SU-DHL-6 (cell line): ENCODE measurements around the gene WDR5B.

Experiments used
- H2AFZ ChIP-seq: fragments of 200-600 bp; sonication (generic); 2 replicates; pipeline ENCODE4 v1.6.1; 2014; ENCODE audit warnings: low read depth, mild to moderate bottlenecking, moderate library complexity, mixed read lengths, antibody characterized with exemption, low read length; ENCODE audit not compliant: severe bottlenecking
- H3F3A ChIP-seq: fragments of 200-600 bp; shearing (Covaris generic); 2 replicates; pipeline ENCODE4 v1.6.0; 2016; ENCODE audit warnings: antibody characterized with exemption, mild to moderate bottlenecking; ENCODE audit not compliant: insufficient read depth
- H3K27ac ChIP-seq: fragments of 200-600 bp; sonication (generic); 2 replicates; pipeline ENCODE4 v1.5.1; 2016; ENCODE audit warnings: low read depth, mild to moderate bottlenecking, low read length, moderate library complexity, mixed read lengths
- H3K27me3 ChIP-seq: fragments of 200-600 bp; sonication (generic), shearing (Covaris generic); 2 replicates; pipeline ENCODE4 v1.6.0; 2014; ENCODE audit warnings: mild to moderate bottlenecking, low read length
- H3K36me3 ChIP-seq: fragments of 200-600 bp; sonication (generic); 2 replicates; pipeline ENCODE4 v1.6.1; 2014; ENCODE audit warnings: mild to moderate bottlenecking, low read length, mixed read lengths
- H3K4me2 ChIP-seq: fragments of 300-600, 200-600 bp; shearing (Covaris generic), sonication (generic); 2 replicates; pipeline ENCODE4 v1.6.0; 2014; ENCODE audit warnings: low read length, low read depth, mild to moderate bottlenecking; ENCODE audit not compliant: poor library complexity, severe bottlenecking
- H3K4me3 ChIP-seq: fragments of 200-600 bp; sonication (generic); 2 replicates; pipeline ENCODE4 v1.5.1; 2014; ENCODE audit warnings: antibody characterized with exemption, low read length, mild to moderate bottlenecking, mixed read lengths; ENCODE audit not compliant: insufficient read depth, poor library complexity, severe bottlenecking
- H3K79me2 ChIP-seq: fragments of 200-600 bp; sonication (generic); 2 replicates; pipeline ENCODE4 v1.6.1; 2014; ENCODE audit warnings: mild to moderate bottlenecking, low read length, moderate library complexity; ENCODE audit not compliant: insufficient read depth
- H3K9ac ChIP-seq: fragments of 200-600 bp; sonication (generic); 2 replicates; pipeline ENCODE4 v1.7.0; 2014; ENCODE audit warnings: mild to moderate bottlenecking, low read length
- H3K9me2 ChIP-seq: fragments of 200-600 bp; sonication (generic); replicated peaks from 2 replicates; pipeline ENCODE4 v1.6.1; 2014; ENCODE audit warnings: low read length; ENCODE audit not compliant: insufficient read depth
- H3K9me3 ChIP-seq: fragments of 200-600 bp; sonication (generic); 2 replicates; pipeline ENCODE4 v1.6.1; 2014; ENCODE audit warnings: low read length, mixed read lengths; ENCODE audit not compliant: insufficient read depth
- H4K20me1 ChIP-seq: fragments of 200-600 bp; sonication (generic); 2 replicates; pipeline ENCODE4 v1.6.1; 2014; ENCODE audit warnings: low read depth, mild to moderate bottlenecking, antibody characterized with exemption, low read length, moderate library complexity, mixed read lengths
- CTCF ChIP-seq: fragments of 200-600 bp; sonication (generic); IDR thresholded peaks from one replicate; pipeline ENCODE4 v1.5.1; 2017; ENCODE audit warnings: antibody characterized with exemption, mild to moderate bottlenecking, low read length, moderate library complexity; ENCODE audit not compliant: insufficient read depth, poor library complexity, severe bottlenecking
- EZH2phosphoT487 ChIP-seq: fragments of 200-600 bp; sonication (generic), shearing (Covaris generic); conservative IDR thresholded peaks from 2 replicates; pipeline ENCODE4 v1.6.1; 2018; ENCODE audit warnings: mild to moderate bottlenecking, antibody characterized with exemption, low read length, moderate library complexity, mixed read lengths

WDR5B gene

GRCh38 chr3:122414391-122414790 is 1.5 kb downstream of the WDR5B start:
- no peaks in the 10 kb centered on the region for H3K9me3 ChIP-seq
- no peak overlapping the region for H3K9ac ChIP-seq
- H3K27me3 ChIP-seq, result no peaks in the 10 kb centered on the region
- H3K9me2 ChIP-seq, result no peaks in the 10 kb centered on the region
- peaks cover 14% of the 10 kb centered on the region for H3K79me2 ChIP-seq
- H4K20me1 ChIP-seq, result no peaks in the 10 kb centered on the region
- H2AFZ ChIP-seq, result no peak overlapping the region
- peaks cover 13% of the 10 kb centered on the region for H3F3A ChIP-seq
- peak overlapping the region; percentile 89 for H3K4me2 ChIP-seq
- no peak overlapping the region for H3K27ac ChIP-seq
- H3K36me3 ChIP-seq, result peaks cover 4% of the 10 kb centered on the region; the same call in 1 of the 2 replicates
- TF ChIP-seq CTCF, result no peak
- TF ChIP-seq EZH2phosphoT487, result no peak
- H3K4me3 ChIP-seq, result no peak overlapping the region

- Histone ChIP-seq H3K36me3 (peaks cover 18% of the 10 kb centered on the region; the same call in 1 of the 2 replicates), H3K27me3 (no peaks in the 10 kb centered on the region), H3K27ac (no peak overlapping the region), H3K9ac (no peak overlapping the region), H3K9me2 (no peaks in the 10 kb centered on the region), H3K4me3 (no peak overlapping the region), H3K4me2 (no peak overlapping the region), H3F3A (peaks cover 7% of the 10 kb centered on the region; the same call in 1 of the 2 replicates), H4K20me1 (no peaks in the 10 kb centered on the region), H3K9me3 (no peaks in the 10 kb centered on the region), H3K79me2 (peaks cover 5% of the 10 kb centered on the region; the same call in 1 of the 2 replicates), H2AFZ (no peak overlapping the region)
- TF ChIP-seq CTCF (no peak), EZH2phosphoT487 (no peak)
Observed at GRCh38 chr3:122410639-122411038, 5.2 kb downstream of the WDR5B start.

GRCh38 chr3:122410111-122410510 is 5.8 kb downstream of the WDR5B start:
- H3K9ac ChIP-seq, result no peak overlapping the region
- H4K20me1 ChIP-seq, result no peaks in the 10 kb centered on the region
- no peak overlapping the region for H3K4me3 ChIP-seq
- H2AFZ ChIP-seq, result no peak overlapping the region
- TF ChIP-seq CTCF, result no peak
- no peak for TF ChIP-seq EZH2phosphoT487
- H3K27me3 ChIP-seq, result no peaks in the 10 kb centered on the region
- no peaks in the 10 kb centered on the region for H3K9me2 ChIP-seq
- H3K9me3 ChIP-seq, result no peaks in the 10 kb centered on the region
- peaks cover 18% of the 10 kb centered on the region; the same call in 1 of the 2 replicates for H3K36me3 ChIP-seq
- H3F3A ChIP-seq, result peaks cover 2% of the 10 kb centered on the region; the same call in 1 of the 2 replicates
- H3K79me2 ChIP-seq, result no peaks in the 10 kb centered on the region
- no peak overlapping the region for H3K4me2 ChIP-seq
- no peak overlapping the region for H3K27ac ChIP-seq
